Kidney glomerular epithelial cell (primary cell): ENCODE results near the gene CD82.

ENCODE experiments used
- DNase-seq: peaks from one replicate; lab custom pipeline; 2025; lab: John Stamatoyannopoulos, UW

Gene CD82

DNA sequence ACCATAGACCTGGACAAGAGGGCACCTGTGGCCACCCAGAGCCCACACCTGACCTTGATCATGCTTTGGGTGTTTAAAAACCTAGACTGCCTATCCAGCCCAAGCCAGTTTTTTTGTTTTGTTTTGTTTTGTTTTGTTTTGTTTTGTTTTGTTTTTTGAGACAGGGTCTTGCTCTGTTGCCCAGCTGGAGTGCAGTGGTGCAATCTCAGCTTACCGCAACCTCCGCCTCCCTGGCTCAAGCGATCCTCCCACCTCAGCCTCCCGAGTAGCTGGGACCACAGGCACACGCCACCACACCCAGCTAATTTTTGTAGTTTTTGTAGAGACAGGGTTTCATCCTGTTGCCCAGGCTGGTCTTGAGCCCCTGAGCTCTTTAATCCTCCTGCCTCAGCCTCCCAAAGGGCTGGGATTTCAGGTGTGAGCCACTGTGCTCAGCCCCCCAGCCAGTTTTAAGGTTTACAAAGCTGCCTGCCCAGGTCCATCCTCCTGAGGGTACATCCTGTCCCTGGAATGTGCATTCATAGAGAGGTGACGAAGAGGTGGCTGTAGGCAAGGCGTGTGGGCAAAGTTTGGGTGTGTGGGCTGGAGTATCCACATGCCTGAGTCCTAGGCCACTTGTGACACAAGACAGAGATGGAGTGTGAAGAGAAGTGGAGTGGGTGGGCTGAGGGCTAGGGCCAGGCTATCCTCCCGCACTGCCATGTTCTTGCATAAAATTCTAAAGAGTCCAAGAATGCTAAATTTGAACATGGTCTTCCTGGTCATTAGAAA is 3.3 kb upstream of the CD82 start:
- no peak for DNase-seq

DNA sequence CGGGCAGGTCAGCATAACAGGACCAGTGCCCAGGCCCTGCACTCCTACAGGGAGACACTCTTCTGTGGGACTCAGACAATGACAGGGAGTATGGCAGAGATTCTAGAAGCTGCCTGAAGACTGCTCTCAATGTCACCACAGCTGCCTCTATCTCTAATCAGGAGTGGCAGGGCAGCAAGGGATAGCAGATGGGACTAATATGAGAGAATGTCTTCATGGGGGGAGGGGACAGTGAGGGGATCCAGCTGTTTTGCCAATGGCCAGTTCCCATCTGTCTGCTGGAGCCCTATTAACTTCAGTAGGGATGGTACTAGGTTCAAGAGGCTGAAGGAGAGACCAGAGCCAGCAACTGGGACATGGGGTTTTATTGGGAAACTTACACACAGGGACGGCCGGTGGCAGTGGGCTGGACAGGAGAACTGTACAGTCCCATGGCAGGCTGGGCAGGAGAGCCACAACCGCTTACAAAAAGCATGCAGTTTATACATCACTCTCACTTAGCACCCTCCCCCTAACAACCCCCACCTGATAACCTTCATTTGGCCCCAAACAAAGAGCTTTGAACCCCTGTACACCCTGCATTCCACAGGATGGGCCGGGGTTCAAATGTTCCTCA is 2.5 kb upstream of the CD82 start:
- no peak for DNase-seq

GRCh38 chr11:44563711-44564110 is 1.8 kb upstream of the CD82 start:
- no peak for DNase-seq

- DNase-seq = no peak
Observed at GRCh38 chr11:44564166-44564565, 1.3 kb upstream of the CD82 start.

DNA sequence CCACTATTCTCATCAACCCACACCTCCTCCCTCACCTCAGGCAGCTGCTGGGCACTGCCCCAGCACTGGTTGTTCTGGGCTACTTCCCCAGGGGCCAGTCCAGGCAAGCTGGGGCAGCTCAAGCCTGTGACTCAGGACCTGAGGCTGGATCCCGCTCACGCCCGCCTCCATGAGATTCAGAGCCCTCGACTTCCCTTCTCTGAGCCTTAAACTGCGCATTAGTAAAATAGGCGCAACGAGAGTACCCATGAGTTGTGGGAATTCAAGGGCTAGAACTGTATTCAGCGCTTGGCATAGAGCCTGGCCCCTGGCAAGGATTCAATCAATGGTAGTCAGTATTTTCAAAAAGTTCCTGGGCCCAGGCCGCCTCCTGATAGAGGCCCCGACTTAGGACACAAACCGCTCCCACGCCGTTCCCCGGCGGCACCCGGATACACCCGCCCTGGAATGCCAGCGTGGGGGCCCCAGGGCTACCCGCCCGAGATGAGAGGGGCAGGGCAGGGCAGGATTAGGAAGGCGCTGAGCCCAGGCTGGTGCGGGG is 723 bp upstream of the CD82 start:
- peak; percentile 78 for DNase-seq

DNA sequence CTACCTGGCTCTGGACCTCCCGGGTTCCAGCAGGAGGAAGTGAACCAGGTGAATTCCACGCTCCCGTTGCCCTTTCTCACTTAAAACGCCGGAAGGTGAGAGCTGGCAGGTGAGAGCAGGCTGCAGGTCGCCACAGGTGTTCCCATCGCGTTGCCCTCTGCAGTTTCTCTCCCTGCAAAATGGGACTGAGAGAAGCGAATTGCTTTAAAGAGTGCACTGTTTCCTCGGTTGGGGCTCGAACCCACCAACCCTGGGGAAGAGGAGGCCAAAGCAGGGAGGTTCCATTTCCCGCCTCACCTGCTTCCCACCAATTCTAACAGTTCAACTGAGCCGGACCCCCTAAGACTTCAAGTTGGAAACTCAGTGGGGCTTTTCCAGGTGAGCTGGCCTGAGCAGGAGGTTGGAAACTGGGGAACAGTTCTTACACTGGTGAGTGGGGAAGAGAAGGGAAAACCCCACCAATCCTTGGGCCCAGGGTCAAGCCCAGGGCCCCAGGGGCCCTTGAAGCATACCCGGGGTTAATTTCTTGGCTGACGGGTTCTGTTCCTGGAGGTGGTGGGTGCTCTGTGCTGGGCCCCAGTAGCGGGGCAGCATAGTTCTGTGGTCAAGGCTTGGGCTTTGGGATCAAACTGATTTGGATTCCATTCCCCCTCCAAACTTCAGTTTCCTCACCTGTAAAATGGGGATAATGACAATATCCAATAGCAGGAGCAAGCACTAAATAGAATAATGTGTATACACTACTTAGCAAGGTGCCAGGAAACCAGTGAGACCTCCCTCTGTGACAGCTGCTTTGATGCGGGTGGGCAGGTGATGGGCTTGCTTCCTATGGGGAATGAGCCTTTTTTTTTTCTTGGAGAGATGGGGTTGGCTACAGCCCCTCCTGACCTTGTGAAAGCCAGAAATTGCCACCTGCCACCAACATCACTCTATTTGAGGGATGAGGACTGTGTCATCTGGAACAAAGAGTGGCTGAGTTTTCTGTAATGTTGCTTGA is 788 bp downstream of the CD82 start:
- DNase-seq = no peak

DNA sequence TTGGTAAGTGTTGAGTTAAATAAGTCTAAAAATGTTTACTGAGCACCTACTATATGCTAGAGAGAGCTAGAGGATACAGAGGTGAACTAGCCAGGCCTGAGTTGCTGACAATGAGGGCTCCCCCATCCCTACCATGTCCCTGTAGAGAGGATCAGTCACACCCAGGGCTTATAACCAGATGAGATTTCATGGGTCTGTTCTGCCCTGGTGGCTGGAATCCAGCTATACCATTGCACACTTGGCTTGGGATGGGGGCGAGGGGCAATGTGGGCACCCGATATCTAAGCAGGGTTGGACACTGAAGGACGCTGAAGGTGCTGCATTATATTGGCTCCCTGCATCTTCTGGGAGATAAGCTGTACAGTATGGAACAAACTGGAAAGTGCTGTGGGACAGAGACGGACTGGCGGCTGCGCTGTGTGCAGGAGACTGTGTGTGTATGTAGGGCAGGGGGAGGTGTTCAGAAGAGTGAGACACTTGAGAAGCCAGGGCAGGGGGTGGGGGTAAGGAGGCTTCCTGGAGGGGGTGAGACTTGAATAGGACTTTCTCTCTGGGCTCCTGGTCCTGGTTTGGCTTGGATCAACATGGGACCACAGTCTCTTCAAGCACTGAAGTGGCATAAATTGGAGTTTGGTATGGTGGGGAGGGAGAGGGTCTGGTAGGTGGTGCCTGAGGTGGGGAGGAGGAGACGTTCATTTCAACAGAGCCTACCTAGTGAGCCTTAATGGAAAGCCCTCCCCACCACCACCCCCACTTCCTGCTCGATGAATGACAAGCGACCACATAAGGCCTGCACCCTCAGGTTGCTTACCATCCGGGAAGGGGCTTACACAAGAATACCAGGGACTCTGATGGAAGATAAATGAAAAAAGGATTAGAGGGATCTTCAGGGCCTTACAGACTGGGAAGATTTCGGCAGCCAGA is 1.8 kb downstream of the CD82 start:
- DNase-seq = no peak

- DNase-seq = no peak
Observed at GRCh38 chr11:44567876-44568256, 2.4 kb downstream of the CD82 start.

GRCh38 chr11:44568331-44568657 is 2.8 kb downstream of the CD82 start:
- DNase-seq = no peak

DNA sequence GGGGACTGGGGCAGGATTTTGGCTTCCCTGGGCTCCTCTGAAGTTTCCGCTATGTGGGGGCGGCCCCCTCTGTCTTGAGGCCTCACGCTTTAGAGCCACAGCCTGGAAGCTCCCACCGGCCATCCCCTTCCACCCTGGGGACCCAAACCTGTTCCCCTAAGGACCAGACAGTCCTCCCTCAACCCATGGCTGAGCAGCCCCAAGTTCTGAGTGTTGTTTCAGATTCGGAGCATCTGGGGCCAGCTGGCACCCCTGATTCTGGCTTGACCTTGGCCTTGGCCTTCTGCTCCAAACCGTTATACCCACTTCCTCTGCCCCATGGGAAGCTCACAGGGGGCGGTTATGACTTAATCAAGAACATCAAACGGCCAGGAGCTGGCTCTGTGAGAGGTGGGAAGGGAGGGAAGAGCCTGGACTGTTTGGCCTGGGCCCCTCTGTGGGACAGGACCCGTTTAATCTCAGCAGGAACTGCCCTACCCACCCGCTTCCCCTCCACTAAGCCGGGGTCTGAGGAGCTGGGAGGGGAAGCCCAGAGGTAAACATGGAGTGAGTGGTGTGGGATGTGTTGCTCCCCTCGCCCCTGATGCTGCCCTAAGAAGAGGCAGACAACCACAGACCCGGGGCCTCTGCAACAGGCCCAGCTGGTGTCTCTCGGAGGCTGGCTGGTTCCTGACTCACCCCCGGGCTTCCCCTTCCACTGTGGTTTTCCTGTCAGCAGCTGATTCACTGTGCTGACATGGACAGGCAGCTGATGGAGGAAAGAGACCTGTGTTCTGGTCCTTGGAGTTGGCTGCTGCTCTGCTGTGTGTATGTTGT is 3.4 kb downstream of the CD82 start:
- DNase-seq = peak; percentile 86

- no peak for DNase-seq
Observed at GRCh38 chr11:44570411-44571155, 5.1 kb downstream of the CD82 start.

DNA sequence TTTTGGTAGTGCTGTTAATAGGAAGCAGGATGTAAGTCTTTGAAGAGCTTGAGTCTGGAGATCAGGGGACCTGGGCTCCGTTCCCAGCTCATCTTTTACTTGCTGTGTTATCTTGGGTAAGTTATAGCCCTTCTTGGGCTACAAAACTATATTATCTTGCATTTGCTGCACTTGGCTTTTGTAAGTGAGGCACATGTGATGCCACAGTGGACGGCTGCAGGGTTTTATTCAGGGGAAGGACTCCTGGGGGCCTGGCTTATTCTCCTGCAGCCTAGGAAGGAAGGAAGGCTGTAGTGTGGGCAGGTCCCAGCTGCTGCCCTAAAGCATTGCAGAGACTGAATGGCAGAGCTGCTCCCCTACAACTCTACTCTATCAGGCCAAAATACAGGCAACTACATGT is 6.4 kb downstream of the CD82 start:
- no peak for DNase-seq

- no peak for DNase-seq
Observed at GRCh38 chr11:44572436-44572835, 7.0 kb downstream of the CD82 start.

GRCh38 chr11:44572884-44573283 is 7.4 kb downstream of the CD82 start:
- no peak for DNase-seq

DNA sequence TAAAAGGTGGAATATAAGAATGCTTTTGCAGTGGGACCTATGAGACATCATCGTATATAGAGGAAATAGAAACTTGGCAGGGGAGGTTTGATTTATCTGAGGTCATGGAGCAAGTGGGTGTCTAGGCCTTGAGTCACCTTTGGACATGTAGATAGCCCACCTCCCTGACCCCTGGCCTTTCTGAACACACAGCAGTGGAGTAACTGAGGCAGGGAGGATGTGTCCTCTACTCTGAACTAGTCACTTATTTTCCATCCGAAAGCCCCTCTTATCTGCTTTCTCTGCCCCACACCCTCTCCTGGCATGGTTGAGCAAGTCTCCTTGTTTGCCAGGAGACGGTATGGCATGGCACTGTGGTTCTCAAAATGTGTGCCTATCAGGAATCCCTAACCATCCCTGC is 7.9 kb downstream of the CD82 start:
- DNase-seq = no peak

DNA sequence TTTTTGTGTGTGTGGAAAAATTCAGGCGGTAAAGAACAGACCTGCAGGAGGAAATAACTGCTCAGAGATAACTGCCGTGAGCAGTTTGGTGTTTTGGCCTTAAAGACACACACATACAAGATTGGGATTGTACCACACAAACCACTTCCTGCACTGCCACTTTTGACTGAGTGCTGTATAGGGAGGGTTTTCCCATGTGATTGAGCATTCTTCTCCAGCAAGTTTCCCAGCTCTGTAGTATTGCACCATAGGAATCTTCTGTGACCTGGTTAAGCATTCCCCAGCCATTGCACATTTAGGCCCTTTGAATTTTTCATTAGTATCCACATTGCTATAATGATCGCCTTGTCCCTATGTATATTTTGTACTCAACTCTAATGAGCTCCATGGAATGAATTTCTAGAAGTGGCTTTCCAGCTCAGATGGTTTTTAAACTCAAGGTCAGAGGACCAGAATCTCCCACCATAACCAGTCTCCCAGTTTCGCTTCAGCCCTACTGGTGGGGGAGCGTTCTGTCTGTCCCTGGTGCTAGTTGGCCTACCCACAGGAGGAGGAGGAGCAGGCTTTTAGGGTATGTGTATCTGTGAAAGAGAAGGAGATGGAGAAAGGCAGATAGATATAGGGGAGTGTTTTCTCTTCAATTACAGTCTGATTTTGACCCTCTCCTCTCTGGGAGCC is 9.3 kb downstream of the CD82 start:
- DNase-seq = peak; percentile 91

DNA sequence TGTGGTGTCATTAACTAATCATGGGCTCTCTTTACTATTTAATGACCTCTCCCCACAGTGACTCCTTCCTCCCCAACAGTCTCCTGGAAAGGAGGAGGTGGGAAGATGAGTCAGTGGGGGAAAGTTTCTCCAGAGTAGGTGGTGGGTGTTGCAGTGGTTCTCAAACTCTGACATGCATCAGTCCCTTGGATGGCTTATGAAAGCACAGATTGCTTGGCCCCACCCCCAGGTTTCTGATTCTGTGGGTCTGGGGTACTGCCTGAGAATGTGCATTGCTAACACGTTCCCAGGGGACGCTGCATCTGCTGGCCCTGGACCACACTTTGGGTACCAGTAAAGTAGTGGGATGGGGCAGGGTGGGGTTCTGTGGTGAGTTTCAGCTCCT is 9.8 kb downstream of the CD82 start:
- DNase-seq = peak; percentile 64

GRCh38 chr11:44575962-44576361 is 10.5 kb downstream of the CD82 start:
- DNase-seq = no peak

- DNase-seq = no peak
Observed at GRCh38 chr11:44576656-44577055, 11.2 kb downstream of the CD82 start.
